HG02678 (cell line): ENCODE results near the gene TIMM22.

Source experiments
- ATAC-seq: cut with Tn5 transposase; IDR thresholded peaks from one replicate; pipeline ENCODE4 v1.9.1; 2021; ENCODE audit warnings: mild to moderate bottlenecking, moderate library complexity; ENCODE audit not compliant: unreplicated experiment

Gene TIMM22

DNA sequence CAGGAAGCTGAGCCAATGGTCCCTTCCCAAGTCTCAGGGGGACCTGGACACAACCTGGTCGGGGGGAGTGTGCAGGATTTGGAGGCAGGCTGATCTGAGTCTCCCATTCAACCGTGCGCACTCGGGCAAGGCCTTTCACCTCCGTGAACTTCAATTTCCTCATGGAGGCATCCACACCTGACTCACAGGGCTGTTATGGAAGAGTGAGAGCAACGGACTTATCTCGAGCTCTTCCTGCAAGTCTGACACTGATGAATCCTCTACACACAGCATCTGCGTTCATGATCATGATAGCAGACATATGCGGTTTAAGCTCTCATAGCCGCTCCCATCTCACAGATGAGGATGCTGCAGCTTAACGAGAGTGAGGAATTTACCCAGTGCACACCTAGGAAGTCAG, 21.6 kb downstream of the TIMM22 start:
- no peak for ATAC-seq

DNA sequence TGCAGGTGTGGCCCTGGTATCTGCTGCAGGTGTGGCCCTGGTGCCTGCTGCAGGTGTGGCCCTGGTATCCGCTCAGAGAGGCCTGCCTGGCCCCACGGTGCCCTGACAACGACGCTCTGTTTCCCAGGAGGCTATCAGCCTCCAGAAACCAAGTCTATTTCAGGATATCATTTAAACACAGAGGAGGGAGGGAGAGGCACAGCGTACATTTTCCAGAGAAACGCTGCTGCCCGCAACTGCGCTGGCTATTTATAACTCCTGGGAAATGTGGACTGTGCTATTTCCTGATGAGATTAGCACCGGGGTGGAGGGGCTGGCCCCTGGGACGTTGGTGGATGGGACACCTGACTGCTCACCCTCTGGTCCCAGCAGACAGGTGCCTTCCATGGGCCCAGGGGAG, 22.5 kb downstream of the TIMM22 start:
- ATAC-seq = no peak

DNA sequence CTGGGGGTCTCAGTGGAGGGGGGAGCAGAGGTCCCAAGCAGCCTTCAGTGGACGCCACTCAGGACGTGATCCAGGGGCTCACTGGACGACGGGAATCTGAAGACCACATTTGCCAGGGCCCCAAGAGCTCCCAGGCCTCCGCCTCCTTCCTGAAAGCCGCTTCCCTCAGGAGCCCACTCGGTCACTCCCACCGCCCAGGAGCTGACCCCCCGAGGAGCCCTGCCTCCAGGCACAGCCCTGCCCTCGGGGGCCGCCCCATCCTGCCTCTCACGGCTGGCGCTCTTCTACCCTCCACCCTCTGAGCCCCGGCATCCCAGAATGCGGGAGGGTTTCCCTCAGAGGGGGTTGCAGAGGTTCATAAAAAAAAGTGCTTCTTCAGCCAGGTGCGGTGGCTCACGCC, 24.2 kb downstream of the TIMM22 start:
- ATAC-seq = no peak

DNA sequence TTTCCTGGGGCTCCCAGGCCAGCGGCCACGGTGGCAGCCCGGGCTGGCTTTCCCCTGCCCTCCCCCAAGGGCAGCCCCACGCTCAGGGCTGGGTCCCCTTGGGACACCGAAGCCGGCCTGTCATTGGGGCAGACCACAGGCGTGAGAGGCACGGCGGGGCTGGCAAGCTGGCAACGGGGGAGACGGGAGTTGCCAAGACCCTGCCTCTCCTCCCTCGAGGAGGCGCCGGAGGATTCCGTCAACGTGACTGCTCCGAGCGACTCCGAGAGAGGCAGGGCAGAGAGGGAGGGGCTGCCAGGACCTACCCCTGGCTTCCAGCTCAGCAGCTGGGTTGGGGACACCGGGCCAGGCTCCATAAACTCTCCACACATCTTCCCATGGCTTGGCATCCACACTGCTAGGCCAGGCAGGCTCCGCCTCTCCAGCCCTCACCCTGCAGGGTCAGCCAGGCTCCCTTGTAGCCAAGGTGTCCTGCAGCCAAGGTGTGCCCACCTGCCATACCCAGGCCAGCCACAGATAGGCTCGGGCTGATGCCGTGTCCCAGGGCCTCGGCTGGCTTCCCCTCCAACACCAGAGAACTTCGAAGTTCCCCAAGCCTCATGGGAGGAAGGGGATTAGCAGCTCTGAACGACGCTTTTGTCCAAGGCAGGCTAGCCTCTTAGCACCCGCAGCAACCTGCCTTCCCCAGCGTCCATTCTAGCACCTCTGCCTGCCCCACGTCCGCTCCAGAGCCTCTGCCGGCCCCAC, 25.5 kb downstream of the TIMM22 start:
- ATAC-seq = no peak

DNA sequence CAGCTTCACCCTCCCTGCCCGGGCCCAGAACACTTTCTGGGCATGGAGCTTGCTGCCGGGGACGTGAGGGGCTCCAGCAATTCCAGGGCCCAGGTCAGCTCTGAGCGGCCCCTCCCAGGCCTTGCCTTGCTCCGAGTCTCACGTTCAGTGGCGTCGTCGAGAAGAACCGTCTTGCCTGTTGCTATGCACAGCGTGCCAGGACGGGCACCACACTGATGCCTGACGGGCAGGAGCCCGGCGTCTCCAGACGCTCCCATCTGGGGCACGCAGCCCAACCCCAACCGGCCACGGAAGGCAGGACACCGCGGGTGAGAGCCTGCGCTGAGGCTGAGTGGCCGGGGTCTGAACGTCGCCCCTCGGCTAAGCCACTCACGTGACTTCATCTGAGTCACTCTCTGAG, 27.1 kb downstream of the TIMM22 start:
- ATAC-seq = no peak

DNA sequence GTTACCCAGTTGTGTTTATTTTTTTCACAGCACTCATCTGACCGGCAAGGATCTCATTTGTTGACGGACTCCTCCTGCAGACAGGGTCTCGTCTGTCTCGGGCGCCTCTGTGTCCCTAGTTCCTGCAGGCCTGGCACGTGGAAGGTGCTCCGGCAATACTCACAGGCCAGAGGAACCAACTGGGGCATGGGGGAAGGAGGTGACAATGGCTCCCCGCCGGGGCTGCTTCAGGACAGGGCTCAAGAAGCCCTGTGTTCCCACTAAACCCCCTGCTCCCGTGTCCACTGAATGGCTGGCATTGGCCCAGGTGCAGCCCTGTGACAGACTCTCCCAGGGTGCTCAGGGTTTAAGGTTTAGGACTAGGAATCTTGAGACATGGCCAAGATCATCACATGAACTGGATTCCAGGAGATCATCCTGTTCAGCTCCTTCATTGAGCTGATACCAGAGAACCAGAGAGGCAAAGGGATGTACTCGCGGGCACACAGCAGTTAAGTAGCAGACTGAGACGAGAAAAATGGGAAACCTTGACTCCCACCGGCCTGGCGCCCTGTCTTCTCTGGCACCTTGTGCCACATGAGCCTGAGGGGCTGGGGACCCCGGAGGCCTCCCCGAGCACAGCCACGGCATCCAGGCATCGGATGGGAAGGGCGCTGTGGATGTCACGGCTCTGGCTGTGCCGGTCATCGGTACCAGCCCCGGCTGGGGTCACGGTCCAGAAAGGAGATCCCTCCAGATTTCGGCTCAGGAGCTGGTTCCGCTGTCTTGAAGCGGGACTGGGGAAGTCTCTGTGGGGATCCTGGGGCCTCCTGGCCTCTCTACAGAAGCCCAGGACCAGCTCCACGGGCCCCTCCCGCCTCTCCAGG, 29.0 kb downstream of the TIMM22 start:
- no peak for ATAC-seq

DNA sequence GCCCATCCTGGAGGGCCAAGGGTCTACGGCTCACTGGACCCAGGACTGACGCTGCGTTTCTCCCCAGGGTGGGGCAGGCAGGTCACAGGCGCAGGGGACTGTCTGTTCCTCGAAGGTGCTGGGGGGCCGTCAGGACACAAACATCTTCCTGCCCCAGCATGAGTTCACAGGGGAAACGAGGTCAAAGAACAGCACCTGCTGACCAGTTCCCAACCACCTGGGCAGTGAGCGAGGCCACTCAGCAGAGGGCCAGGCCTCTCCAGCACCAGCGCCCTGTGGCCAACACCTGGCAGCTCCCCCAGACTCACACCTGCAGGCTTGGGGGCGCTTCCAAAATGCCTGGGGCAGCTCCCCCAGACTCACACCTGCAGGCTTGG, 29.7 kb downstream of the TIMM22 start:
- no peak for ATAC-seq

DNA sequence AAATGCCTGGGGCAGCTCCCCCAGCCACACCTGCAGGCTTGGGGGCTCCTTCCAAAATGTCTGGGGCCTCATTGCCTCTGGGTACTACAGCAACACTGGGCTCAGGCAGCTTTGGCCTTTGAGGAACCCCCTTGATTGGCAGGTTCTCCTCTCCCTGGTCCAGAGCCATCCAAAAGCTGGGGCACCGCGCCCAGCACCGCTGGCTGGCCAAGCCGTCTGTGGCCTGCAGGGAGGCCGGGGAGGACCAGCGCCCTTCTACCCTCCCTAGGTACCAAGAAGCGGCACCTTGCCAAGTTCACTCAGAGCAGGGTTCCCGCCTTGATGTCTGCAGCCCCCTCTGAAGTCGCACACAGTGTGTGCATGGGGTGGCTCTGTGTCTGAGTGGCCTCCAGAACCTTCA, 30.1 kb downstream of the TIMM22 start:
- ATAC-seq = no peak

DNA sequence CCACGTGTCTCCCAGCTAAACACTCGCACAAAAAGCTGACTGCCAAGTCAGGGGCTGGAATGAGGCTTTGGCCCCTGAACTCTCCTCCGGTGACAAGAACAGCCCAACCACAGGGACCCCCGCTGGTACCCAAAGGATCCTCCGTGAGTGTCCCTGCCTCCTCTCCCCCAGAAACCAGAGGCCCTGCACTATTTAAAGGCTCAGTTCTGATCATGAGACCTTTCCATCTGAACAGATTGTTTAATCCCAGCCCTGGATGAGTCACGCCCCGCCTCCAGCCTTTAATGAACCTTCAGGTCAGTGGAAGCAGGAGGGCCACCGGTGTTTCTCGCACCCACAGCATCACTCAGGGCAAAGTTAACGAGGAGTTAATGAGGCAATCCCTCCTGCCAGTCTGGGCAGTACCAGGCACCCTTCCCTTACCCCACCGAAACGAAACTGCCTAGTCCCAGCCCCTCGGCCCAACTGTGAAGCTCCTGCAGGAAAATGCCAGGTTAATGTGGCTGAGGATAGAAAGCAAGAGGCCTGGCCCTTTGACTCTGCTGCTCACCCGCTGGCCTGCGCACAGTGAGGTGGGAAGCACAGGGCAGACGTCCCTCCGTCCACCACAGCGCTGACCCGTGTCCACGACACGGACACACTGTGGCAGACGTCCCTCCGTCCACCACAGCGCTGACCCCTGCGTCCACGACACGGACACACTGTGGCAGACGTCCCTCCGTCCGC, 32.4 kb downstream of the TIMM22 start:
- ATAC-seq = no peak

DNA sequence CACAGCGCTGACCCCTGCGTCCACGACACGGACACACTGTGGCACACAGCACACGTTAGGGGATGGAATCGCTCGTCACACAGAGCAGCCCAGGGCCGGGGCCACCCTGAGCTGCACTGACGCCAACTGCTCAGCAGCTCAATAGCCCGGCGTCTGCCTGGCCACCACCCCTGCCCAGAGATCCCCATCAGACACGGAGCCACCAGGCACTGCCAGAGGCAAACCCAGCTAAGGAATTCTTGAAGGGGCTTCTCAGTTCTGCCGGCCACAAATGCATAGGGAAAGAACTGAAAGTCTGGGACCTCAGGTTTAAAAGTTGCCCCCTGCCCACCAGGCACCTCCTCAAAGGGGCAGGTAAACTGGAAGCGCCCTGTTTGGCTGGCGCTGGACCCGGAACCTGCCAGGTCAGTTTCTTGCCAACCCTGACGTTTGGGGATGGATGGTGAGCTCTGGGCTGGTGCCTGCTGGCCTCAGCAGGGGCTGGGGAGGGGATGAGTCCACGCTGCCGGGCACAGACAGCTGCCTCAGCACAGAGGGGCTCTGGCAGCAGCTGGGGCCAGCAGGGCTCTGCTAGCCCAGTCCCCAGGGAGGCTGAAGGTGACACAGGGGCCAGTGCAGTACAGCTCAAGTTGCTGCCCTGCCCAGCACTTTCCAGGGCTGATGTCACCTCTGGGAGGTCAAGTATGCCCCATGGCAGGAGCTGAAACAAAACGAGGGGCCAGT, 33.2 kb downstream of the TIMM22 start:
- no peak for ATAC-seq

DNA sequence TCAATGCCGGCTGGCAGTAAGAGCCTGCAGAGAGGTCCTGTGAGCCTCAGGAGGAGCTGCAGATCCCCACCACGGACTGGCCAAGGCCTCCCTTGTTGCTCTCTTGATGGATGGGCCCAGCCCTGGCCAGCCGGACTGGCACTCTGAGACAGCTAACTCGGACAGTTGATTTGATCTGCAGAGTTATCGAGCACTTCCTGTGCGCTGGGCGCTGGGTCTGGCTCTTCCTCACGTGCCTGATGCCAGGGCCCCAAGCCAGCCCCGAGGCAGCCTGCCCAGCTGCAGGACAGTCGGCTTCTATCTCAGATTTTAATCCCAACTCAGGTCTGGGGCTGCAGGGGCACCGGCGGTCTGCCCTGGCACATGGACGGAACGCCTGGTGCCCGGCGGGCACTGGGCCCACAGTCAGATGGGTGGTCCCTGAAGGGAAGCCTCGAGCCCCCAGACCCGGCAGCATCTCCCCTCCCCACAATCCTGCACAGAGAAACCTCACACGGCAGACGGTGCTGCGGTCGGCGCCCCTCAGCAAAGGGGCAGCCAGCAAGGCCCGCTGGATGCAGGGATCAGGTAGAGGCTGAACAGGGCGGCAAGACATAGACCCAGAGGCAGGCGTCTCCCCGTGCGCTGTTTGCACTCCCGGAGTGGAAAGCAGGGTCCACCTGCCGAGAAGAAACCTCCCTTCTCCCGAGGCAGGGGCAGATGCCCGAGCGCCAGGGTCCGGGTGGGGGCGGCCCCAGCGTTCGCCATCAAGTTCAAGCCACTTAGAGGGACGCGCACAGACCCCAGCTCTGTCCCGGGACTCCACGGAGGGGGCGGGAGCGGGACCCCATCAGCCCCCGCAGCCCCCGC, 34.0 kb downstream of the TIMM22 start:
- no peak for ATAC-seq

DNA sequence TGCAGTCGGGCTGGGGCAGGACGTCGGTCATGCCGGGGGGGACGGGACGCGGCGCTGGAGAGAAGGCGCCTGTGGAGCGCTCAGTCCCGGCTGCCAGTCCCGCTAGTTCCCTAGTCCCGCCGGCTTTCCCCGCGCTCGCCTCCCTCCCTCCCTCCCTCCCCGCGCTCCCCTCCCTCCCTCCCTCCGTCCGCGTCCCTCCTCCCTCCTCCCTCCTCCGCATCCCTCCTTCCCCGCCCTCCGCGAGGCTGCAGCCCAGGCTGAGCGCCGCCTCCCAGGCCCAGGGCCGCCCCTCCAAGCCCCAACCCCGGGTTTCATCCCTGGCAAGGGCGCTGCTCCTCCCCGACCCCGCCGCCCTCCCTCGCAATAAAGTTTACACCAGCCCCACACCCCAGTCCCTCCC, 34.8 kb downstream of the TIMM22 start:
- no peak for ATAC-seq

DNA sequence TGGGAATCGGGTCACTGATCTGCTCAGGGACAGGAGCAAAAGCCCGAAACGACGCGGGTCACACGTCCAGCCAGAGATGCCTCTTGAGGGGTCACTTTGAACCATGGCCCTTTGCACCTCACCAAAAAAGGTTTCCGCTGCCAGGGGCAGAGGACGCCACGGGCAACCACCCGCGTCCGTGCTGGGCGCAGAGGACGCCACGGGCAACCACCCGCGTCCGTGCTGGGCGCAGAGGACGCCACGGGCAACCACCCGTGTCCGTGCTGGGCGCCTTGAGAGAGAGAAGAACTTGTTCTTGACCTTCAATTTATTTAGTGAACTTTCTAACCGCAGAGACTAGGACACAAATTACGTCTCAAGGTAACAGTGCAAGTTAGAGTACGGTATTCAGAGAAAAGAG, 35.5 kb downstream of the TIMM22 start:
- no peak for ATAC-seq

DNA sequence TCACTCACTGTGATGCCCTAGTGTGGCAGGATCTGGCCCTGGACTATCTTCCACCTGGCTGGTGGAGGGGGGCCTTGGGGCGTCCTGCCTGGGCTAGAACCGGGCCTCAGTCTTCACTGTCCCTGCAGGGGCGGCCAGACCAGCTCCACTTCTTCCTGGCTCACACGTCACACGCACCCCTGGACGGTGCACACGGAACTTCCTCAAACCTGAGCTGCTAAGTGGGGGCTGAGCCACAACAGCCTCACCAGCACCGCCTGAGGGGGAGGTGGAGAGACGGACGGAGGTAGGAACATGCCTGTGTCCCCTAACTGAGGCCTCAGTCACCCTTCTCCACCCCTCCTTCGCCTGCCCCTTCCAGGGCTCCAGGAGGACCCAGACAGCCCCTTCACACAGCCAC, 36.6 kb downstream of the TIMM22 start:
- ATAC-seq = no peak

DNA sequence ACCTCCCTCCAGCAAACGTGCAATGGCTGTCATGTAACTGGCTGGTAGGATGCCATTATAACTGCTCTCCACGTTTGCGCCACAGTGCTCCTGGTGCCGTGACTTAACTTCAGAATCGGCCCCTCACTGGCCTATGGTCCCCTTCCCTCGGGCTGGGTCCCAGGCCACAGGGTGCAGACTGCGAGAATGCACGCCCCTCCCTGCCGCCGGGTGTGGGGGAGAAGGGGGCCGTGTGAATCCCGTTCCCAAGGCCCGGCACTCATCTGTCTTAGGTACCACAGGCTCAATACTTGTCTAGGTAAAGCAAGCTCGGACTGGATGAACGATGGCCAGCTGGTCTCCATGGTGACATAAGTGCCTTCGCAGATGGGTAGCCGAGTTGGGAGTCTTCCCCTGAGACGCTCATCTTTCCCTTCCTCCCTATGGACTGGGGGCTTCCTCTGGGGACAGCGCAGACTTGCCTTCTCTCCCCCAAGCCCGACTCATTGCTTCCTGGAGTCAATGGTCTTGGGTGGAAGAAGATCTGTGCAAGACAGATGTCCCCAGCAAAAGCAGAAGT, 37.8 kb downstream of the TIMM22 start:
- no peak for ATAC-seq

DNA sequence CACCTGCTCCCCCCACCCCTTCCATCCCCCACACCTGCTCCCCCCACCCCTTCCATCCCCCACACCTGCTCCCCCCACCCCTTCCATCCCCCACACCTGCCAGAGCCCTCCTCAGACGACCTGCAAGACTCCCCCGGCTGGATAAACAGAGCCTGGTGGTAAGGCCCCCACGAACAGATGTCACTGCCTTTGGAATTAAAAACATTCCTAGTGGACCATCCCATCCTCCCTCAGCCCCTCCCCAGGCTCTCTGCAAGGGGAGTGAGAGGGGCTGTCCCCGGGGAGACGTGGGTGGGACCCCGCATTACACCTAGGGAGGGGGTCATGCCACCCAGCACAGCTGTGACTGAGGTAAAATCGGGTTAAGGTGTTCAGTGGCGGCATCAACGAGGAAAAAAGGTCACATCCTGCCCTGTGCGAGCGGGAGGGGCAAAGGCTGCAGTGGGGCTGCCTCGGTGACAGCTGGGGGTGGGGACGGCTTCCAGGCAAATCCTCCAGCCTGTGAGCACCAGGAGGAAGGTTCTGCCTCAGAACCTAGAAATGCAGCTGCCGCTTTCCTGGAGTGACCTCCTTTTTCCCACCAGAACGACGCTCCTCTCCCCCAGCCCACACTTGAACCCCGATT, 38.7 kb downstream of the TIMM22 start:
- no peak for ATAC-seq

DNA sequence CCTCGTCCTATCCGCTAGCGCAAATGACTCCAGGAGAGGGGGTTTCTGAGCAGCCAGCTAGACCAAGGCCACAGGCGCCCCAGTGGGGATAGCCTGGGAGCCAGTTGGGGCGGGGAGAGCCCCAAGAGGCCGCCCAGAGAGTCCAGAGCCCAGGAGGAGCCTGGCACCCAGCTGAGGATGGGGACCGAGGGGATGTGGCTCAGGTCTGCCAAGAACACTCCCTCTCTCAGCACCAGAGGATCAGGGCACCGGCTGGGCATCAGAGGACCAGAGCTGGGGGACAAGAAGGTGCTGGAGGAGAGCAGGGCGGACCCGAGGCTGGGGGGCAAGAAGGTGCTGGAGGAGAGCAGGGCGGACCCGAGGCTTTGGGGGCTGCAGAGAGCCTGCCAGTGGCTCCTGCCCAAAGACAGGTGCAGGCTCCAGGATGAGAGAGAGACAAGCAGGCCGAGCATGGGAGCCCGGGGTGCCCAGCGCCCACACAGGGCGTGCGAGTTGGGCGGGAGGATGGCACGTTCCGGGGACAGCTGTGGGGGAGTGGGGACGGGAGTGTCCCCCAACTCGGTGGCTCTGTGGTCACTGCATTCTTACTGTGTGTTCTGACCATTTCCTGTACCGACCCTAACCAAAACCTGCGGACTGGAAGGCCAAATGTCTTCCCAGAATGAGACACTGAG, 39.4 kb downstream of the TIMM22 start:
- ATAC-seq = no peak

DNA sequence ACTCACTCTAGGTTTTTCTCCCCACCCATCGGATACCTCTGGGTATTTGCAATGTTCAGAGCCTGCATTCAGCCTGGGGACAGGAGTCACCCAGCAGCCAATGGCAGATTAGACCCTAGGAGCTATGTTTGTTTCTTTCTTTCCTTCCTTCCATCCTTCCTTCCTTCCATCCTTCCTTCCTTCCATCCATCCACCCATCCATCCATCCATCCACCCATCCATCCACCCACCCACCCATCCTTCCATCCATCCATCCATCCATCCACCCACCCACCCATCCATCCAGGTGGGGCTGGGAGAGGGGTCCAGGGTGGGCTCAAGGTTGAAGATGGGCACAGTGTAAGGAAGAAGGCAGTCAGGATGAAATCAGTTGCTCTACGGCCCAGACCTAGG, 39.9 kb downstream of the TIMM22 start:
- ATAC-seq = no peak
